CD14-positive monocyte (primary cell): Measurements from ENCODE around the gene GRID1. TPM values are rescaled to one million over a fixed set of nuclear protein-coding genes. Genes with fewer than 3 reads are reported as not detected.

Experiments used
- DNase-seq, 3 donors: peaks; one replicate each; pipeline ENCODE4 v3.0.0-alpha.2; 2011 to 2022
- H2AFZ ChIP-seq: 2 replicates; pipeline ENCODE4 v1.6.0; 2012; ENCODE audit warnings: mild to moderate bottlenecking, low read depth, low read length, inconsistent platforms; ENCODE audit not compliant: insufficient read depth, poor library complexity, severe bottlenecking
- H3K27ac ChIP-seq, 2 donors: 1 replicate in 1 of 2; 2 replicates in 1 of 2; pipeline ENCODE4 v1.5.1; 2012 to 2013; ENCODE audit warnings: low read length in 2 of 2, control low read depth in 1 of 2, inconsistent platforms in 1 of 2, low read depth in 1 of 2, mild to moderate bottlenecking in 1 of 2
- H3K27me3 ChIP-seq, 2 donors: one replicate each; pipeline versions ENCODE4 v1.6.0 to v1.6.1; 2011 to 2013; ENCODE audit warnings: low read length in 2 of 2; ENCODE audit not compliant: control insufficient read depth in 2 of 2, insufficient read depth in 2 of 2
- H3K36me3 ChIP-seq, 2 donors: replicated peaks in 1 of 2; 1 replicate in 1 of 2; 2 replicates in 1 of 2; pipeline versions ENCODE4 v1.5.1 to v1.6.1; 2012 to 2013; ENCODE audit warnings: low read length in 2 of 2, control low read depth in 1 of 2, inconsistent platforms in 1 of 2, mild to moderate bottlenecking in 1 of 2; ENCODE audit not compliant: insufficient read depth in 2 of 2, control insufficient read depth in 1 of 2
- H3K4me1 ChIP-seq, 2 donors: 1 replicate in 1 of 2; 2 replicates in 1 of 2; pipeline versions ENCODE4 v1.5.1 to v1.6.1; 2012 to 2013; ENCODE audit warnings: low read length in 2 of 2, control low read depth in 1 of 2, inconsistent platforms in 1 of 2, mild to moderate bottlenecking in 1 of 2, moderate library complexity in 1 of 2; ENCODE audit not compliant: insufficient read depth in 2 of 2, control insufficient read depth in 1 of 2
- H3K4me2 ChIP-seq: replicated peaks from 2 replicates; pipeline ENCODE3; 2012; ENCODE audit warnings: low read length, moderate library complexity, mild to moderate bottlenecking; ENCODE audit not compliant: poor library complexity, severe bottlenecking; ENCODE audit errors: extremely low read depth
- H3K4me3 ChIP-seq, 3 experiments: fragments of 200-600 bp in 1 of 3; sonication (generic) in 1 of 3; replicated peaks in 1 of 3; 1 replicate in 2 of 3; 2 replicates in 1 of 3; pipeline ENCODE4 v1.5.1; 2011 to 2013; ENCODE audit warnings: low read length in 3 of 3, mild to moderate bottlenecking in 3 of 3, control low read depth in 2 of 3, low read depth in 2 of 3, inconsistent platforms in 1 of 3, moderate library complexity in 1 of 3
- H3K79me2 ChIP-seq: 2 replicates; pipeline ENCODE4 v1.6.0; 2012; ENCODE audit warnings: mild to moderate bottlenecking, control low read depth, inconsistent platforms, low read length, moderate library complexity; ENCODE audit not compliant: insufficient read depth
- H3K9ac ChIP-seq: 2 replicates; pipeline ENCODE4 v1.6.0; 2017; ENCODE audit warnings: low read length, mild to moderate bottlenecking; ENCODE audit not compliant: insufficient read depth, poor library complexity, severe bottlenecking
- H3K9me3 ChIP-seq, 2 donors: replicated peaks in 1 of 2; 1 replicate in 1 of 2; 2 replicates in 1 of 2; pipeline versions ENCODE4 v1.5.1 to v1.6.1; 2012 to 2013; ENCODE audit warnings: low read length in 2 of 2, control low read depth in 1 of 2; ENCODE audit not compliant: control insufficient read depth in 1 of 2, insufficient read depth in 1 of 2
- H4K20me1 ChIP-seq: 2 replicates; pipeline ENCODE4 v1.6.0; 2012; ENCODE audit warnings: mild to moderate bottlenecking, low read length, control low read depth, moderate library complexity; ENCODE audit not compliant: insufficient read depth
- H3K27ac Mint-ChIP-seq, 7 donors: one replicate each; pipeline ENCODE4 v1.8.0; 2020; ENCODE audit warnings: mild to moderate bottlenecking in 7 of 7, mixed read lengths in 7 of 7, moderate library complexity in 6 of 7, inconsistent platforms in 2 of 7
- H3K27me3 Mint-ChIP-seq, 3 donors: one replicate each; pipeline ENCODE4 v1.8.0; 2021 to 2022; ENCODE audit warnings: low read depth in 3 of 3, mild to moderate bottlenecking in 3 of 3, mixed read lengths in 3 of 3, moderate library complexity in 3 of 3, inconsistent platforms in 1 of 3
- H3K36me3 Mint-ChIP-seq, 2 donors: one replicate each; pipeline ENCODE4 v1.8.0; 2020; ENCODE audit warnings: mixed read lengths in 2 of 2, inconsistent platforms in 1 of 2, mild to moderate bottlenecking in 1 of 2
- H3K4me1 Mint-ChIP-seq: one replicate; pipeline ENCODE4 v1.8.0; 2020; ENCODE audit warnings: mild to moderate bottlenecking, mixed read lengths
- H3K4me3 Mint-ChIP-seq, 2 donors: one replicate each; pipeline ENCODE4 v1.8.0; 2020; ENCODE audit warnings: mild to moderate bottlenecking in 2 of 2, mixed read lengths in 2 of 2, moderate library complexity in 1 of 2
- H3K9me3 Mint-ChIP-seq, 7 donors: one replicate each; pipeline ENCODE4 v1.8.0; 2020 to 2022; ENCODE audit warnings: mixed read lengths in 7 of 7, mild to moderate bottlenecking in 6 of 7, moderate library complexity in 6 of 7, inconsistent platforms in 2 of 7
- CTCF ChIP-seq: fragments of 200-600 bp; IDR thresholded peaks from one replicate; pipeline ENCODE4 v1.8.0; 2022; ENCODE audit warnings: antibody characterized with exemption, mild to moderate bottlenecking
- WGBS: methylation state at CpG from one replicate; pipeline ENCODE4 v1.1.5; 2013; ENCODE audit warnings: missing lambda C conversion rate; ENCODE audit not compliant: insufficient coverage; 5-methylcytosine and 5-hydroxymethylcytosine counted together
- intact Hi-C, 2 donors: fragments of 100-400 bp; cut with micrococcal nuclease; formaldehyde crosslinking; loops; one replicate each; pipeline versions ENCODE4 v1.15.0 to v1.15.1; 2023
- polyA plus RNA-seq, 3 donors: library from polyadenylated mRNA; depleted of rRNA in 1 of 3; unstranded in 2 of 3; stranded (reverse) in 1 of 3; fragments of 300-500 nt in 2 of 3; fragments of >200 nt in 1 of 3; fragmentation: Illumina TruSeq in 2 of 3; gene quantifications; 1 replicate in 2 of 3; 2 replicates in 1 of 3; pipeline ENCODE4 v1.2.3, GENCODE V29; 2012 to 2021

The GRID1 gene
- polyA plus RNA-seq, 3 donors: not detected

- WGBS: 86% methylated on average over 3 of the region's 3 CpGs
- intact Hi-C loops: no loop called here
These were observed 275.8 kb downstream of the GRID1 start for GRCh38 chr10:86090807-86091206.

GRCh38 chr10:86087716-86088115 is 278.9 kb downstream of the GRID1 start:
- 46% methylated on average over 9 of the region's 9 CpGs for WGBS
- Mint-ChIP-seq H3K27ac (no peak overlapping the region), H3K9me3 (peaks cover 0 to 1% (median 0%) of the 10 kb centered on the region in 7 donors), H3K27me3 (peaks cover 8 to 13% (median 10%) of the 10 kb centered on the region in 3 donors), H3K36me3 (no peaks in the 10 kb centered on the region), H3K4me1 (no peaks in the 10 kb centered on the region), H3K4me3 (no peak overlapping the region)
- H4K20me1 ChIP-seq: no peaks in the 10 kb centered on the region
- intact Hi-C loops: no loop called here
- H3K36me3 ChIP-seq: no peaks in the 10 kb centered on the region
- no peaks in the 10 kb centered on the region for H3K9me3 ChIP-seq
- H3K9ac ChIP-seq: no peak overlapping the region
- no peaks in the 10 kb centered on the region for H3K79me2 ChIP-seq
- H3K27me3 ChIP-seq: no peaks in the 10 kb centered on the region
- H3K4me2 ChIP-seq: no peak overlapping the region
- DNase-seq: no peak
- no peak for TF ChIP-seq CTCF
- no peak overlapping the region for H3K27ac ChIP-seq
- H3K4me3 ChIP-seq: no peak overlapping the region
- H3K4me1 ChIP-seq: no peaks in the 10 kb centered on the region
- no peak overlapping the region for H2AFZ ChIP-seq

More at GRCh38 chr10:86090807-86091206, 275.8 kb downstream of the GRID1 start:
- no peak for DNase-seq
- no peak for TF ChIP-seq CTCF
- no peak overlapping the region for H3K4me3 ChIP-seq
- no peak overlapping the region for H3K4me3 Mint-ChIP-seq
- no peaks in the 10 kb centered on the region for H3K36me3 Mint-ChIP-seq
- no peaks in the 10 kb centered on the region for H3K79me2 ChIP-seq
- peaks cover 8 to 17% (median 12%) of the 10 kb centered on the region in 3 donors for H3K27me3 Mint-ChIP-seq
- no peaks in the 10 kb centered on the region for H3K27me3 ChIP-seq
- no peak overlapping the region for H2AFZ ChIP-seq
- H3K9me3 ChIP-seq: no peaks in the 10 kb centered on the region
- peaks cover 0 to 1% (median 0%) of the 10 kb centered on the region in 7 donors for H3K9me3 Mint-ChIP-seq
- H3K4me1 ChIP-seq: no peaks in the 10 kb centered on the region
- H4K20me1 ChIP-seq: no peaks in the 10 kb centered on the region
- H3K9ac ChIP-seq: no peak overlapping the region
- no peak overlapping the region for H3K4me2 ChIP-seq
- no peak overlapping the region for H3K27ac Mint-ChIP-seq
- no peaks in the 10 kb centered on the region for H3K36me3 ChIP-seq
- H3K27ac ChIP-seq: no peak overlapping the region
- H3K4me1 Mint-ChIP-seq: no peaks in the 10 kb centered on the region
